Stimulated activated CD4-positive, alpha-beta T cell treated with anti-CD3 and anti-CD28 coated beads, Interleukin-2, amount 100 ng/mL, for 48 hours (primary cell): ENCODE data around the gene SMURF1.
A peak's percentile ranks its signal among the peaks of the same experiment; 100 is the strongest.
"Not testable (repeated sequence)": the region's sequence is repeated elsewhere in the genome, so short reads cannot be mapped to it uniquely, and the experiment has no call there.

Source experiments
- DNase-seq, 2 donors: peaks; one replicate each; pipeline ENCODE4 v3.0.0-alpha.2; 2020

The SMURF1 gene

GRCh38 chr7:99120916-99121315 lies 23.0 kb downstream of the SMURF1 start:
- DNase-seq, result no peak

- DNase-seq, result no peak
These were observed 23.4 kb downstream of the SMURF1 start for GRCh38 chr7:99120501-99120900.

GRCh38 chr7:99118077-99118476 lies 25.8 kb downstream of the SMURF1 start:
- no peak for DNase-seq

- no peak for DNase-seq
These were observed 27.8 kb downstream of the SMURF1 start for GRCh38 chr7:99116144-99116543.

GRCh38 chr7:99115379-99115778 lies 28.5 kb downstream of the SMURF1 start:
- DNase-seq, result no peak

- DNase-seq, result no peak
These were observed 30.9 kb downstream of the SMURF1 start for GRCh38 chr7:99112979-99113378.

GRCh38 chr7:99112097-99112496 lies 31.8 kb downstream of the SMURF1 start:
- DNase-seq, result no peak

GRCh38 chr7:99111591-99111990 lies 32.3 kb downstream of the SMURF1 start:
- DNase-seq, result no peak

GRCh38 chr7:99109108-99110051 lies 34.5 kb downstream of the SMURF1 start:
- DNase-seq, result no peak

- DNase-seq, result no peak
These were observed 35.3 kb downstream of the SMURF1 start for GRCh38 chr7:99108613-99109012.

GRCh38 chr7:99106821-99107241 lies 37.1 kb downstream of the SMURF1 start:
- no peak for DNase-seq

- no peak for DNase-seq
These were observed 37.5 kb downstream of the SMURF1 start for GRCh38 chr7:99106411-99106810.

GRCh38 chr7:99105756-99106155 lies 38.2 kb downstream of the SMURF1 start:
- no peak for DNase-seq

GRCh38 chr7:99104631-99105030 lies 39.3 kb downstream of the SMURF1 start:
- no peak for DNase-seq

- not testable (repeated sequence) for DNase-seq
These were observed 40.1 kb downstream of the SMURF1 start for GRCh38 chr7:99103836-99104235.

- DNase-seq, result peak; percentile 15 to 16
These were observed 40.9 kb downstream of the SMURF1 start for GRCh38 chr7:99102809-99103690.

GRCh38 chr7:99102361-99102760 lies 41.5 kb downstream of the SMURF1 start:
- DNase-seq, result no peak

GRCh38 chr7:99101516-99101915 lies 42.4 kb downstream of the SMURF1 start:
- not testable (repeated sequence) for DNase-seq

- DNase-seq, result no peak
These were observed 44.3 kb downstream of the SMURF1 start for GRCh38 chr7:99099499-99100077.

GRCh38 chr7:99098824-99099498 lies 44.9 kb downstream of the SMURF1 start:
- DNase-seq, result no peak

GRCh38 chr7:99098286-99098823 lies 45.6 kb downstream of the SMURF1 start:
- no peak for DNase-seq

- DNase-seq, result no peak
These were observed 46.2 kb downstream of the SMURF1 start for GRCh38 chr7:99097730-99098129.
